Thyroid gland (tissue), 4 donors: Measurements from ENCODE around the gene GPHA2. TPM values are rescaled to one million over a fixed set of nuclear protein-coding genes. Genes with fewer than 3 reads are reported as not detected.
"Not testable (repeated sequence)": the region's sequence is repeated elsewhere in the genome, so short reads cannot be mapped to it uniquely, and the experiment has no call there.

Source experiments
- DNase-seq, 2 donors: peaks; one replicate each; pipeline ENCODE4 v3.0.0-alpha.2; 2019
- H3K27ac ChIP-seq, 3 donors: fragments of 200-600 bp; sonication (generic); 1 replicate in 2 of 3; 2 replicates in 1 of 3; pipeline ENCODE4 v1.5.1; 2016 to 2019; ENCODE audit warnings: mild to moderate bottlenecking in 1 of 3, moderate library complexity in 1 of 3
- H3K27me3 ChIP-seq: fragments of 200-600 bp; sonication (generic); one replicate; pipeline ENCODE4 v1.5.1; 2019
- H3K36me3 ChIP-seq, 2 donors: fragments of 200-600 bp; sonication (generic); one replicate each; pipeline ENCODE4 v1.5.1; 2016 to 2019
- H3K4me1 ChIP-seq, 2 donors: fragments of 200-600 bp; sonication (generic); one replicate each; pipeline ENCODE4 v1.5.1; 2017 to 2019
- H3K4me3 ChIP-seq, 3 donors: fragments of 200-600 bp; sonication (generic); replicated peaks in 1 of 3; 1 replicate in 2 of 3; 2 replicates in 1 of 3; pipeline ENCODE4 v1.5.1; 2016; ENCODE audit warnings: mild to moderate bottlenecking in 1 of 3
- H3K9me3 ChIP-seq: fragments of 200-600 bp; sonication (generic); one replicate; pipeline ENCODE4 v1.5.1; 2017
- CTCF ChIP-seq, 6 experiments: fragments of 200-600 bp in 3 of 6; fragments of 450-650 bp in 3 of 6; sonication (generic) in 3 of 6; IDR thresholded peaks; one replicate each; pipeline ENCODE4 v1.5.1; 2016 to 2019; ENCODE audit warnings: antibody characterized with exemption in 6 of 6, mild to moderate bottlenecking in 2 of 6, inconsistent platforms in 1 of 6, moderate library complexity in 1 of 6
- POLR2A ChIP-seq, 2 donors: fragments of 450-650 bp; IDR thresholded peaks; one replicate each; pipeline ENCODE4 v1.6.1; 2017; ENCODE audit warnings: antibody characterized with exemption in 2 of 2, mild to moderate bottlenecking in 2 of 2, moderate library complexity in 1 of 2
- WGBS, 2 donors: methylation state at CpG; one replicate each; pipeline ENCODE4 v1.1.5; 2017; 5-methylcytosine and 5-hydroxymethylcytosine counted together
- intact Hi-C: fragments of 100-400 bp; cut with DNase I; formaldehyde crosslinking; loops from one replicate; pipeline ENCODE4 v1.15.1; 2023
- total RNA-seq, 4 donors: library from RNA; depleted of rRNA; stranded (reverse); fragments of >200 nt; gene quantifications; one replicate each; pipeline ENCODE4 v1.2.3, GENCODE V29; 2016

The GPHA2 gene, protein sequence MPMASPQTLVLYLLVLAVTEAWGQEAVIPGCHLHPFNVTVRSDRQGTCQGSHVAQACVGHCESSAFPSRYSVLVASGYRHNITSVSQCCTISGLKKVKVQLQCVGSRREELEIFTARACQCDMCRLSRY
- total RNA-seq = under 1 TPM in 1 of 4 donors, not detected in 3; 0.94 TPM

- WGBS, 2 donors = 72 to 74% methylated on average over 13 to 14 of the region's 14 CpGs
- H3K27ac ChIP-seq = no peak within 1 kb of the TSS
- no peaks in the 10 kb centered on the region for H3K27me3 ChIP-seq
- intact Hi-C loops = loop anchor here (10.0 kb wide), 1 partner anchor 59 kb away; the partner anchor contains the start of gene BATF2
- H3K4me3 ChIP-seq = no peak within 1 kb of the TSS
- no peaks in the 10 kb centered on the region for H3K4me1 ChIP-seq
- H3K9me3 ChIP-seq = no peaks in the 10 kb centered on the region
- TF ChIP-seq POLR2A (IDR thresholded peaks at IDR 0.05) (no peak), CTCF (IDR thresholded peaks at IDR 0.05) (no peak)
- peaks cover 27 to 37% of the 10 kb centered on the region in 2 donors for H3K36me3 ChIP-seq
- no peak for DNase-seq
Observed at GRCh38 chr11:64935359-64936081, at the start of gene GPHA2. Gene GPHA2 (minus strand): TSS chr11:64935893. CDS start chr11:64935460, 433 bp downstream.

- not testable (repeated sequence) for H3K4me1 ChIP-seq
Observed at GRCh38 chr11:64983339-64983738, 47.6 kb upstream of the GPHA2 start.

DNA sequence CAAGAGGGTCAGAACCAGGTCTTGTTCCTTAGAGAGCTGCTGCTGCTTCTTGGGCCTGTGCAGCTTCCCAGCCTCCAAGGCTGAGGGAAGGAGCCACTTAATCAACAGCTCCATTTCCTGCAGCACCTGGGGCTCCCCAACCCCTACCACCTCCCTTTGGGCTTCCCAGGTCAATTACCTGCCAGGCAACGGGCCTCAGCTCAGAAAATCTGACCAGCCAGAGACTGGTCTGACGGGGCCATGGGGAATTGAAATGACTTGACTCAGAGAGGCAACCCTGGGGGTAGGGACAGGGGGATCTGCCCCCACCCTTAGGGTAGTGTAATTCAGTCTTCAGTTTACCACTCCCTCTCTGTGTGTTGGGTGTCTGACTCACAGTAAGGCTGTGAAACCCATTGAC is 41.0 kb upstream of the GPHA2 start:
- Histone ChIP-seq H3K4me1 (peaks cover 10 to 13% of the 10 kb centered on the region in 2 donors), H3K27ac (no peak overlapping the region), H3K9me3 (no peaks in the 10 kb centered on the region), H3K4me3 (no peak overlapping the region), H3K27me3 (no peaks in the 10 kb centered on the region), H3K36me3 (no peaks in the 10 kb centered on the region)
- DNase-seq = no peak
- TF ChIP-seq CTCF (IDR thresholded peaks at IDR 0.05) (no peak), POLR2A (IDR thresholded peaks at IDR 0.05) (no peak)
- intact Hi-C loops = no loop called here
- WGBS, 2 donors = 66 to 71% methylated on average over 2 of the region's 2 CpGs

More at GRCh38 chr11:64983339-64983738, 47.6 kb upstream of the GPHA2 start:
- H3K27ac ChIP-seq, H3K27me3 ChIP-seq, DNase-seq, H3K36me3 ChIP-seq, intact Hi-C loops, H3K4me3 ChIP-seq, H3K9me3 ChIP-seq: not testable (repeated sequence)
- WGBS, 2 donors = 79 to 87% methylated on average over 5 of the region's 5 CpGs

DNA sequence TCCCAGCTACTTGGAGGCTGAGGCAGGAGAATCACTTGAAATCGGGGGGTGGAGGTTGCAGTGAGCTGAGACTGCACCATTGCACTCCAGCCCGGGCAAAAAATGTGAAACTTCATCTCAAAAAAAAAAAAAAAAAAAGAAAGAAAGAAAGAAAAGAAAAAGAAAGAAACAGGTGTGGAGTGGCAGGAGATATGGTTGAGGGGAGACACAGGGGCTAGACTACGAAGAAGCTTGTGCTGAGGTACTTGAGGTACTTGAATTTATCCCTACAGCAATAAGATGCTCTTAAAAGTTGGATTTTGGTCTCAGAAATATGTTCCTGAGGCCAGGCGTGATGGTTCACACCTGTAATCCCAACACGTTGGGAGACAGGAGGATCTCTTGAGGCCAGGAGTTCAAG is 38.4 kb upstream of the GPHA2 start:
- WGBS, 2 donors = 53 to 62% methylated on average over 5 of the region's 5 CpGs
- no peaks in the 10 kb centered on the region for H3K27me3 ChIP-seq
- no peak overlapping the region for H3K27ac ChIP-seq
- H3K4me1 ChIP-seq = peaks cover 13 to 15% of the 10 kb centered on the region in 2 donors
- intact Hi-C loops = no loop called here
- H3K36me3 ChIP-seq = no peaks in the 10 kb centered on the region
- no peaks in the 10 kb centered on the region for H3K9me3 ChIP-seq
- TF ChIP-seq POLR2A (IDR thresholded peaks at IDR 0.05) = no peak
- TF ChIP-seq CTCF (IDR thresholded peaks at IDR 0.05) = no peak
- no peak for DNase-seq
- H3K4me3 ChIP-seq = no peak overlapping the region

DNA sequence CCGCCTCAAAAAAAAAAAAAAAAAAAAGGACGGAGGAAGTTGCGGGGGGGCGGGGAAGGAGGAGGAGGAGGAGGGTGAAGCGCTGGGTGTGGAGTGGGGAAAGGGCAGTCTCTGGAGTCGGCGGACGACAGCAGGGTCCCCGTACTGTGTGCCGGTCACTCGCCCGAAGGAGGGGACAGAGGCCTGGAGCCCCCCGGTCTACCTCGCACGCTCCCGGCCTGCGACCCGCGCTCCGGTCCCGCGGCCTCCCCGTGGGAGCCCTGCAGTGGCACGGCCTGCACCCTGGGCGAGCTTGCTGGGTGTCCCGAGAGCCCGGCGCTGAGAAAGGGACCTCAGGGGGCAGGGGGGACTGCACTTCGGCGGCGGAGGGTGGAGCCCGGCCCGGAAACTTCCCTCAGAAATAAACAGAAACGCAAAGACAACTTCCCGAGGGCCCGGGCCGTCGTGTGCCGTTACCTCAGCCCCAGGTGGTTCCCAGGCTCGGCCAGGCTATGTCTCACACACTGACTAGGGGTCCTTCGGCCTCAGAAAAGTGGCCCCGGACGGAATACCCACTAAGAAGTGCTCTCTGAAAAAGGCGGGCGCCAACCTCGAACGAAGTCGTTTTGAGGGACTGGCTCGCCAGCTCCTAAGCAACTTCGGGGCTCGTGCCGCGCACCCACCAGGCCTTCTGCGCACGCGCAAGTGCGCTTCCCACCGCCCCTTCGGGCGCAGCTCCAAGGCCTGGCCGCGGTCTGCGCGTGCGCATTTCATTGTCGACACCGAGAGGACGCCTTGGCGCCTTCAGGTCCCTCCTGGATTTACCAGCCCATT is 35.9 kb upstream of the GPHA2 start, which contains the start of gene MAJIN:
MAJIN (minus strand) TSS at position 688 of the 813 bp plus-strand sequence. CDS start 12,703 bp downstream, outside the sequence.
- Histone ChIP-seq H3K27me3 (no peaks in the 10 kb centered on the region), H3K4me3 (peak within 1 kb of the TSS in 1 of 3 donors; percentile 21), H3K27ac (peak within 1 kb of the TSS; percentile 36 to 71 (median 49)), H3K9me3 (no peaks in the 10 kb centered on the region), H3K4me1 (peaks cover 13 to 15% of the 10 kb centered on the region in 2 donors), H3K36me3 (no peaks in the 10 kb centered on the region)
- DNase-seq = peak; percentile 86 to 88
- intact Hi-C loops = no loop called here
- TF ChIP-seq POLR2A (IDR thresholded peaks at IDR 0.05) (peak in 1 of 2 donors; percentile 35), CTCF (IDR thresholded peaks at IDR 0.05) (no peak)
- WGBS, 2 donors = 23 to 30% methylated on average over 38 to 52 of the region's 69 CpGs
